SK-N-SH (cell line): ENCODE data around the gene ADGRB2. TPM values are rescaled to one million over a fixed set of nuclear protein-coding genes. Genes with fewer than 3 reads are reported as not detected.

Source experiments
- CTCF ChIA-PET: fragments of 300-600, 350-600 bp; formaldehyde crosslinking; extraction: SDS; loops from one replicate; lab custom pipeline; 2021; lab: Yijun Ruan, JAX
- POLR2A ChIA-PET: fragments of 350-600 bp; sonication (Branson Sonifier 250); formaldehyde crosslinking; extraction: SDS; loops from one replicate; lab custom pipeline; 2020; ENCODE audit warnings: antibody characterized with exemption, inconsistent platforms; lab: Yijun Ruan, JAX
- DNase-seq: peaks from one replicate; pipeline ENCODE4 v3.0.0; 2012
- H2AFZ ChIP-seq: fragments of 200-600 bp; sonication (generic); 2 replicates; pipeline ENCODE4 v1.8.1; 2016; ENCODE audit warnings: antibody characterized with exemption, mild to moderate bottlenecking, low read depth
- H3F3A ChIP-seq: fragments of 200-600 bp; sonication (generic); replicated peaks from 2 replicates; pipeline ENCODE3; 2016; ENCODE audit warnings: antibody characterized with exemption, mild to moderate bottlenecking; ENCODE audit not compliant: insufficient read depth
- H3K27ac ChIP-seq, 2 experiments: fragments of 200-500 bp in 1 of 2; fragments of 200-600 bp in 1 of 2; sonication (Bioruptor generic) in 1 of 2; sonication (generic), shearing (Covaris generic) in 1 of 2; 2 replicates each; pipeline versions ENCODE4 v1.5.1 to v1.6.1; 2014 to 2016; ENCODE audit warnings: low read depth in 2 of 2, inconsistent platforms in 1 of 2, low read length in 1 of 2, mild to moderate bottlenecking in 1 of 2, mixed read lengths in 1 of 2
- H3K27me3 ChIP-seq: fragments of 200-600 bp; sonication (generic), shearing (Covaris generic); 2 replicates; pipeline ENCODE4 v1.6.1; 2016; ENCODE audit warnings: mixed run types; ENCODE audit not compliant: insufficient read depth
- H3K36me3 ChIP-seq, 2 experiments: fragments of 200-500 bp in 1 of 2; fragments of 200-600 bp in 1 of 2; sonication (Bioruptor generic) in 1 of 2; sonication (generic) in 1 of 2; replicated peaks in 1 of 2; 2 replicates each; pipeline versions ENCODE3 to v1.5.1; 2014 to 2016; ENCODE audit warnings: low read length in 1 of 2, mild to moderate bottlenecking in 1 of 2; ENCODE audit not compliant: insufficient read depth in 2 of 2, control insufficient read depth in 1 of 2
- H3K4me1 ChIP-seq, 2 experiments: fragments of 200-500 bp in 1 of 2; fragments of 200-600 bp in 1 of 2; sonication (Bioruptor generic) in 1 of 2; sonication (generic), shearing (Covaris generic) in 1 of 2; 2 replicates each; pipeline versions ENCODE4 v1.5.1 to v1.6.1; 2014 to 2016; ENCODE audit warnings: low read depth in 1 of 2, low read length in 1 of 2, mixed run types in 1 of 2; ENCODE audit not compliant: insufficient read depth in 2 of 2, control insufficient read depth in 1 of 2
- H3K4me2 ChIP-seq: fragments of 200-600 bp; sonication (generic), shearing (Covaris generic); 2 replicates; pipeline ENCODE4 v1.6.1; 2017; ENCODE audit warnings: mixed run types
- H3K4me3 ChIP-seq, 2 experiments: fragments of 200-500 bp in 1 of 2; fragments of 200-600 bp in 1 of 2; sonication (Bioruptor generic) in 1 of 2; sonication (generic), shearing (Covaris generic) in 1 of 2; 2 replicates each; pipeline versions ENCODE4 v1.5.1 to v1.8.1; 2014 to 2016; ENCODE audit warnings: low read depth in 2 of 2, inconsistent platforms in 1 of 2, low read length in 1 of 2, mild to moderate bottlenecking in 1 of 2, mixed read lengths in 1 of 2, moderate library complexity in 1 of 2
- H3K79me2 ChIP-seq: fragments of 200-600 bp; sonication (generic); 2 replicates; pipeline ENCODE4 v1.8.1; 2017; ENCODE audit warnings: mild to moderate bottlenecking; ENCODE audit not compliant: insufficient read depth
- H3K9ac ChIP-seq: fragments of 200-600 bp; sonication (generic); 2 replicates; pipeline ENCODE4 v1.6.1; 2017; ENCODE audit warnings: mixed run types
- H3K9me2 ChIP-seq: fragments of 200-600 bp; sonication (generic); 2 replicates; pipeline ENCODE4 v1.6.1; 2017; ENCODE audit warnings: mixed run types
- H3K9me3 ChIP-seq: fragments of 200-600 bp; sonication (generic); 2 replicates; pipeline ENCODE4 v1.6.1; 2017; ENCODE audit warnings: mixed run types, mild to moderate bottlenecking, moderate library complexity
- H4K20me1 ChIP-seq: fragments of 200-600 bp; sonication (generic); 2 replicates; pipeline ENCODE4 v1.6.1; 2017; ENCODE audit warnings: mild to moderate bottlenecking, mixed run types; ENCODE audit not compliant: insufficient read depth
- CHD2 ChIP-seq: fragments of 150-350 bp; IDR thresholded peaks from 2 replicates; pipeline ENCODE4 v1.6.1; 2018; ENCODE audit warnings: low read length; ENCODE audit not compliant: partially characterized antibody
- CTCF ChIP-seq: fragments of 200-600 bp; sonication (generic); IDR thresholded peaks from 2 replicates; pipeline ENCODE4 v1.6.1; 2017; ENCODE audit warnings: antibody characterized with exemption, mild to moderate bottlenecking, moderate library complexity
- EZH2phosphoT487 ChIP-seq: fragments of 200-600 bp; sonication (generic); IDR thresholded peaks from 2 replicates; pipeline ENCODE4 v1.6.1; 2017; ENCODE audit warnings: low read depth, mixed run types, mild to moderate bottlenecking, antibody characterized with exemption, moderate library complexity, borderline replicate concordance
- FOSL2 ChIP-seq: IDR thresholded peaks from 2 replicates; pipeline ENCODE4 v1.4.0; 2012; ENCODE audit warnings: low read depth, mild to moderate bottlenecking, moderate library complexity, borderline replicate concordance
- FOXJ3 ChIP-seq: sonication (generic); formaldehyde crosslinking; IDR thresholded peaks from 2 replicates; pipeline ENCODE4 v1.5.1; 2020; ENCODE audit warnings: mild to moderate bottlenecking, missing genetic modification reagents
- GABPA ChIP-seq: IDR thresholded peaks from 2 replicates; pipeline ENCODE4 v1.4.0; 2012; ENCODE audit warnings: low read depth, mild to moderate bottlenecking
- MAX ChIP-seq: IDR thresholded peaks from 2 replicates; pipeline ENCODE4 v1.4.0; 2012; ENCODE audit warnings: low read depth
- MXI1 ChIP-seq: IDR thresholded peaks from 2 replicates; pipeline ENCODE4 v1.6.1; 2012; ENCODE audit warnings: mild to moderate bottlenecking, low read depth, low read length, improper control_type of control experiment
- NRF1 ChIP-seq: IDR thresholded peaks from 2 replicates; pipeline ENCODE4 v1.6.1; 2012; ENCODE audit warnings: low read depth, mild to moderate bottlenecking, low read length
- POLR2AphosphoS5 ChIP-seq: IDR thresholded peaks from 2 replicates; pipeline ENCODE4 v1.6.1; 2012; ENCODE audit warnings: low read depth, low read length
- RAD21 ChIP-seq: IDR thresholded peaks from 2 replicates; pipeline ENCODE4 v1.6.1; 2012; ENCODE audit warnings: mild to moderate bottlenecking, low read length
- RCOR1 ChIP-seq: fragments of 150-350 bp; IDR thresholded peaks from 2 replicates; pipeline ENCODE4 v1.6.1; 2017; ENCODE audit warnings: antibody characterized with exemption, low read length
- REST ChIP-seq: IDR thresholded peaks from 2 replicates; pipeline ENCODE4 v1.6.1; 2012; ENCODE audit warnings: mild to moderate bottlenecking, low read depth, low read length, moderate library complexity
- RFX5 ChIP-seq: IDR thresholded peaks from 2 replicates; pipeline ENCODE4 v1.6.1; 2012; ENCODE audit warnings: mild to moderate bottlenecking, improper control_type of control experiment, low read length
- SIN3A ChIP-seq: IDR thresholded peaks from 2 replicates; pipeline ENCODE4 v1.6.1; 2012; ENCODE audit warnings: low read depth, mild to moderate bottlenecking, low read length, moderate library complexity, borderline replicate concordance
- TAF1 ChIP-seq: IDR thresholded peaks from 2 replicates; pipeline ENCODE4 v1.6.1; 2012; ENCODE audit warnings: low read depth, mild to moderate bottlenecking, low read length, moderate library complexity, borderline replicate concordance
- TCF12 ChIP-seq: IDR thresholded peaks from 2 replicates; pipeline ENCODE4 v1.4.0; 2012
- WGBS: methylation state at CpG from one replicate; pipeline ENCODE4 v1.1.6; 2017; ENCODE audit warnings: low lambda C conversion rate; 5-methylcytosine and 5-hydroxymethylcytosine counted together
- polyA plus RNA-seq, 3 experiments: library from polyadenylated mRNA; depleted of rRNA; stranded (reverse); fragments of >200 nt; gene quantifications; 2 replicates each; pipeline ENCODE4 v1.2.3, GENCODE V29; 2012
- TF ChIP-seq, protein P1 (sequence below): fragments of 150-350 bp; IDR thresholded peaks from 2 replicates; pipeline ENCODE4 v1.6.1; 2016; ENCODE audit warnings: mild to moderate bottlenecking, low read depth, low read length
- TF ChIP-seq, protein P2 (sequence below): IDR thresholded peaks from 2 replicates; pipeline ENCODE4; 2012

ADGRB2 gene
- polyA plus RNA-seq, 1 of the 3 experiments (the other 2 are of a cell fraction), result 13.0 TPM

DNA sequence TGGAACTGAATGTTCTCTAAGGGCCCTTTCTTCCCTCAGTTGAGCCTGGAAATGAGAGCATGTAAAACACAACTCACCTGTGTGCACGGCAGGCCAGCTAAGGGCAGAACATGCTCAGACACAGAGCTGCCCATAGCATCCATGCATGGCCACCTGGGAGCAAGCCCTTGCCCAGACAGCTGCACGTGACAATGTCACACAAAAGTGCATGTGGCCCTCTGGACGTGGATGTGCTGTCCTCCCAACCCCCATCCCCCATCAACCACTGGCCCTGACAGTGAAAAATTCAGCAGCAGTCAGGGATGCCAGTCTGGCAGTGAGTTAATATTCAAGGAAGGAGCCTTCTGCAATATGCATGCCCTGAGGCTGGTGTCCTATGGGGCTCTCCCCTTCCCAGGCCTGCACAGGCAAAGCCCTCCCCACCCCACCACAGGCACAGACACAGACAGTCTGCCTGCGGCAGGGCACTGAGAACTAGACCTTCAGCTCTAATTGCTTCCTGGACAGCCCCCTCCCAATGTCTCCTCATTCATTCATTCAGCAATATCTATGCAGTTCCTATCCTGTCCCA is 45.7 kb downstream of the ADGRB2 start (continued):
- TF ChIP-seq CTCF (no peak), EZH2phosphoT487 (no peak), MAX (no peak), RCOR1 (no peak), CHD2 (no peak), TCF12 (no peak), POLR2AphosphoS5 (no peak), RFX5 (no peak), GABPA (no peak)
- TF ChIP-seq, protein P1, sequence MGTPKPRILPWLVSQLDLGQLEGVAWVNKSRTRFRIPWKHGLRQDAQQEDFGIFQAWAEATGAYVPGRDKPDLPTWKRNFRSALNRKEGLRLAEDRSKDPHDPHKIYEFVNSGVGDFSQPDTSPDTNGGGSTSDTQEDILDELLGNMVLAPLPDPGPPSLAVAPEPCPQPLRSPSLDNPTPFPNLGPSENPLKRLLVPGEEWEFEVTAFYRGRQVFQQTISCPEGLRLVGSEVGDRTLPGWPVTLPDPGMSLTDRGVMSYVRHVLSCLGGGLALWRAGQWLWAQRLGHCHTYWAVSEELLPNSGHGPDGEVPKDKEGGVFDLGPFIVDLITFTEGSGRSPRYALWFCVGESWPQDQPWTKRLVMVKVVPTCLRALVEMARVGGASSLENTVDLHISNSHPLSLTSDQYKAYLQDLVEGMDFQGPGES, result no peak
- TF ChIP-seq, all 33 proteins: peak for 3

DNA sequence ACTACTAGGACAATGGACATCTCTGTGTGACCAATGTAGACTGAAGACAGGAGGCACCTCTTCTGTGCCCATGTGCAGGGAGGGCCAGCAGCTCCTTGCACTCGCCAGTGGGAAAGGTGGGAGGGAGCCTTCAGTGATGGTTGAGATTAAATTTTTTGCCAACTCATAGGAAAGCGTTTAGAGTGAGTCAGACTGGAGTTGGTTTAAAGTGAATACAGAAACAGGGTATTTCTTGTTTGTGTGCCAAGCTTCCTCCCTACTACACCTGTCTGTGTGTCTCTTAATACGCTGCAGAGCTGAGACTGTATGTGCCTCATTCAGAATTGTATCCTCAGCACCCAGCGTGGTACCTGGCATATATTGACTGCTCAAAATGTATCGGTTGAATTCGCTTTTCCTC is 46.8 kb downstream of the ADGRB2 start:
- Histone ChIP-seq H3K79me2 (no peaks in the 10 kb centered on the region), H3K4me2 (peak overlapping the region; percentile 30; the same call in 1 of the 2 replicates), H4K20me1 (no peaks in the 10 kb centered on the region), H3K9ac (no peak overlapping the region), H2AFZ (no peak overlapping the region), H3K4me1 (peaks cover 35 to 51% of the 10 kb centered on the region in 2 experiments; a peak in 3 of 4 replicates), H3K4me3 (no peak overlapping the region), H3K27ac (no peak overlapping the region), H3K36me3 (no peaks in the 10 kb centered on the region), H3K27me3 (no peaks in the 10 kb centered on the region), H3K9me3 (no peaks in the 10 kb centered on the region), H3F3A (peaks cover 20% of the 10 kb centered on the region), H3K9me2 (no peaks in the 10 kb centered on the region)
- DNase-seq, result no peak
- CTCF ChIA-PET, result interaction anchor here (0.7 to 10.3 kb wide), 16 partner anchors 8 to 247 kb away, joined by 3 to 156 read pairs (median 36); partner anchors contain the start of genes ADGRB2 and COL16A1
- POLR2A ChIA-PET, result interaction anchor here (1.3 to 2.2 kb wide), 2 partner anchors 14 to 71 kb away, joined by 3 to 7 read pairs; partner anchors contain the start of gene COL16A1
- 63% methylated on average over 6 of the region's 6 CpGs for WGBS
- TF ChIP-seq, protein P2, sequence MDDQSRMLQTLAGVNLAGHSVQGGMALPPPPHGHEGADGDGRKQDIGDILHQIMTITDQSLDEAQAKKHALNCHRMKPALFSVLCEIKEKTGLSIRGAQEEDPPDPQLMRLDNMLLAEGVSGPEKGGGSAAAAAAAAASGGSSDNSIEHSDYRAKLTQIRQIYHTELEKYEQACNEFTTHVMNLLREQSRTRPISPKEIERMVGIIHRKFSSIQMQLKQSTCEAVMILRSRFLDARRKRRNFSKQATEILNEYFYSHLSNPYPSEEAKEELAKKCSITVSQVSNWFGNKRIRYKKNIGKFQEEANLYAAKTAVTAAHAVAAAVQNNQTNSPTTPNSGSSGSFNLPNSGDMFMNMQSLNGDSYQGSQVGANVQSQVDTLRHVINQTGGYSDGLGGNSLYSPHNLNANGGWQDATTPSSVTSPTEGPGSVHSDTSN, result no peak
- no peak for TF ChIP-seq TAF1
- TF ChIP-seq RAD21, result no peak
- no peak for TF ChIP-seq SIN3A
- TF ChIP-seq POLR2AphosphoS5, result no peak
- TF ChIP-seq TCF12, result peak; percentile 63; the same call in 1 of the 2 replicates
- no peak for TF ChIP-seq RFX5
- TF ChIP-seq REST, result no peak
- TF ChIP-seq CTCF, result no peak
- no peak for TF ChIP-seq NRF1
- TF ChIP-seq MAX, result peak; percentile 57; the same call in 1 of the 2 replicates
- peak; percentile 79 for TF ChIP-seq FOSL2
- no peak for TF ChIP-seq FOXJ3 (CRISPR knock-in tag)
- no peak for TF ChIP-seq MXI1
